ENCODE measurements around the gene RNF19B.

DNA sequence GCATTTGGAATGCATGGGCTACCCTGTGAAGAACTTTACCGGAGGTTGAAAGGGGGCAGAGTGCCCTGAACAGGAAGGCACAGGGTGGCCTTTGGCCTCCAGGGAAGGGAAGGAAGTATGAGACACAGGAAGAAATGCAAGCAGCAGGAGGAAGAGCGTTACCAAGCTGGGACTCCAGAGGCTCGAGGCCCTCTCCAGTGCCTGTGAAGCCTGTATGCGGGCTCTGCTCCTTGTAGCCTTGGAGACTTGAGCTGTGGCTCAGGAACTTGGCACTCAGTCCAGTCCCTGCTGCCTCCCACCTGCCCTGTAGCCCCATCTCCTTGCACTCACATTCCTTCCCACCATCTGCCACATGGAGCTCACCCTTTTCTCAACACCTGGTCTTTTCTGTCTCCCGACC is 33.5 kb upstream of the RNF19B start:
- no peak for TF ChIP-seq RAD21 (IDR thresholded peaks at IDR 0.05; ENCODE audit: low read depth)
- TF ChIP-seq EZH2 (IDR thresholded peaks at IDR 0.05) = no peak
- TF ChIP-seq TCF7L2 (IDR thresholded peaks at IDR 0.05; ENCODE audit: borderline replicate concordance, extremely low read depth, insufficient read depth, insufficient read length) = no peak
- TF ChIP-seq, protein P1, sequence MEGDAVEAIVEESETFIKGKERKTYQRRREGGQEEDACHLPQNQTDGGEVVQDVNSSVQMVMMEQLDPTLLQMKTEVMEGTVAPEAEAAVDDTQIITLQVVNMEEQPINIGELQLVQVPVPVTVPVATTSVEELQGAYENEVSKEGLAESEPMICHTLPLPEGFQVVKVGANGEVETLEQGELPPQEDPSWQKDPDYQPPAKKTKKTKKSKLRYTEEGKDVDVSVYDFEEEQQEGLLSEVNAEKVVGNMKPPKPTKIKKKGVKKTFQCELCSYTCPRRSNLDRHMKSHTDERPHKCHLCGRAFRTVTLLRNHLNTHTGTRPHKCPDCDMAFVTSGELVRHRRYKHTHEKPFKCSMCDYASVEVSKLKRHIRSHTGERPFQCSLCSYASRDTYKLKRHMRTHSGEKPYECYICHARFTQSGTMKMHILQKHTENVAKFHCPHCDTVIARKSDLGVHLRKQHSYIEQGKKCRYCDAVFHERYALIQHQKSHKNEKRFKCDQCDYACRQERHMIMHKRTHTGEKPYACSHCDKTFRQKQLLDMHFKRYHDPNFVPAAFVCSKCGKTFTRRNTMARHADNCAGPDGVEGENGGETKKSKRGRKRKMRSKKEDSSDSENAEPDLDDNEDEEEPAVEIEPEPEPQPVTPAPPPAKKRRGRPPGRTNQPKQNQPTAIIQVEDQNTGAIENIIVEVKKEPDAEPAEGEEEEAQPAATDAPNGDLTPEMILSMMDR (IDR thresholded peaks at IDR 0.05 in 2 of 3, conservative IDR thresholded peaks at IDR 0.05 in 1 of 3; ENCODE audit: borderline replicate concordance in 1 of 3, insufficient read depth in 1 of 3, low read depth in 2 of 3, low read length in 2 of 3) = no peak
- TF ChIP-seq, protein P2, sequence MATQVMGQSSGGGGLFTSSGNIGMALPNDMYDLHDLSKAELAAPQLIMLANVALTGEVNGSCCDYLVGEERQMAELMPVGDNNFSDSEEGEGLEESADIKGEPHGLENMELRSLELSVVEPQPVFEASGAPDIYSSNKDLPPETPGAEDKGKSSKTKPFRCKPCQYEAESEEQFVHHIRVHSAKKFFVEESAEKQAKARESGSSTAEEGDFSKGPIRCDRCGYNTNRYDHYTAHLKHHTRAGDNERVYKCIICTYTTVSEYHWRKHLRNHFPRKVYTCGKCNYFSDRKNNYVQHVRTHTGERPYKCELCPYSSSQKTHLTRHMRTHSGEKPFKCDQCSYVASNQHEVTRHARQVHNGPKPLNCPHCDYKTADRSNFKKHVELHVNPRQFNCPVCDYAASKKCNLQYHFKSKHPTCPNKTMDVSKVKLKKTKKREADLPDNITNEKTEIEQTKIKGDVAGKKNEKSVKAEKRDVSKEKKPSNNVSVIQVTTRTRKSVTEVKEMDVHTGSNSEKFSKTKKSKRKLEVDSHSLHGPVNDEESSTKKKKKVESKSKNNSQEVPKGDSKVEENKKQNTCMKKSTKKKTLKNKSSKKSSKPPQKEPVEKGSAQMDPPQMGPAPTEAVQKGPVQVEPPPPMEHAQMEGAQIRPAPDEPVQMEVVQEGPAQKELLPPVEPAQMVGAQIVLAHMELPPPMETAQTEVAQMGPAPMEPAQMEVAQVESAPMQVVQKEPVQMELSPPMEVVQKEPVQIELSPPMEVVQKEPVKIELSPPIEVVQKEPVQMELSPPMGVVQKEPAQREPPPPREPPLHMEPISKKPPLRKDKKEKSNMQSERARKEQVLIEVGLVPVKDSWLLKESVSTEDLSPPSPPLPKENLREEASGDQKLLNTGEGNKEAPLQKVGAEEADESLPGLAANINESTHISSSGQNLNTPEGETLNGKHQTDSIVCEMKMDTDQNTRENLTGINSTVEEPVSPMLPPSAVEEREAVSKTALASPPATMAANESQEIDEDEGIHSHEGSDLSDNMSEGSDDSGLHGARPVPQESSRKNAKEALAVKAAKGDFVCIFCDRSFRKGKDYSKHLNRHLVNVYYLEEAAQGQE (IDR thresholded peaks at IDR 0.05; ENCODE audit: low read depth) = no peak
- no peak for TF ChIP-seq JUND (IDR thresholded peaks at IDR 0.05)
- TF ChIP-seq POLR2A (IDR thresholded peaks at IDR 0.05; ENCODE audit: borderline replicate concordance, extremely low read depth, insufficient read depth, insufficient read length) = no peak
- no peak for TF ChIP-seq EGR1 (IDR thresholded peaks at IDR 0.05; ENCODE audit: low read depth)
- TF ChIP-seq SRF (IDR thresholded peaks at IDR 0.05; ENCODE audit: low read depth) = no peak
- TF ChIP-seq, protein P3, sequence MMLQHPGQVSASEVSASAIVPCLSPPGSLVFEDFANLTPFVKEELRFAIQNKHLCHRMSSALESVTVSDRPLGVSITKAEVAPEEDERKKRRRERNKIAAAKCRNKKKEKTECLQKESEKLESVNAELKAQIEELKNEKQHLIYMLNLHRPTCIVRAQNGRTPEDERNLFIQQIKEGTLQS (IDR thresholded peaks at IDR 0.05) = no peak
- TF ChIP-seq EZH2phosphoT487 (IDR thresholded peaks at IDR 0.05; ENCODE audit: borderline replicate concordance) = no peak
- TF ChIP-seq CEBPB (IDR thresholded peaks at IDR 0.05; ENCODE audit: low read depth) = no peak

Data from HCT116 (cell line).